GM06990 (cell line): Measurements from ENCODE around the gene VSTM2B.

Experiments
- DNase-seq: peaks from one replicate; pipeline ENCODE4 v3.0.0-alpha.2; 2011; ENCODE audit not compliant: insufficient read length; ENCODE audit errors: extremely low read depth
- H3K27me3 ChIP-seq: replicated peaks from 2 replicates; pipeline ENCODE4 v1.6.0; 2011; ENCODE audit warnings: low read length; ENCODE audit not compliant: control insufficient read depth, insufficient read depth
- H3K36me3 ChIP-seq: 2 replicates; pipeline ENCODE4 v1.5.1; 2011; ENCODE audit warnings: low read length; ENCODE audit not compliant: control insufficient read depth, insufficient read depth
- H3K4me3 ChIP-seq: replicated peaks from 2 replicates; pipeline ENCODE4 v1.5.1; 2011; ENCODE audit warnings: low read depth, mild to moderate bottlenecking, control low read depth, low read length
- CTCF ChIP-seq: IDR thresholded peaks from 2 replicates; pipeline ENCODE4 v1.5.1; 2011; ENCODE audit warnings: low read length, control low read depth, mild to moderate bottlenecking, inconsistent platforms; ENCODE audit not compliant: insufficient read depth, poor library complexity, severe bottlenecking

Gene VSTM2B

GRCh38 chr19:29492769-29493168 lies 33.0 kb upstream of the VSTM2B start:
- no peak for TF ChIP-seq CTCF
- Histone ChIP-seq H3K4me3 (no peak overlapping the region), H3K27me3 (peaks cover 1% of the 10 kb centered on the region; the same call in 1 of the 2 replicates), H3K36me3 (no peaks in the 10 kb centered on the region)
- DNase-seq, result no peak

- H3K27me3 ChIP-seq, result peaks cover 2% of the 10 kb centered on the region; the same call in 1 of the 2 replicates
- no peak for DNase-seq
- H3K36me3 ChIP-seq, result no peaks in the 10 kb centered on the region
- no peak for TF ChIP-seq CTCF
- no peak overlapping the region for H3K4me3 ChIP-seq
These were observed 30.7 kb upstream of the VSTM2B start for GRCh38 chr19:29495091-29495490.

GRCh38 chr19:29495901-29496441 lies 29.8 kb upstream of the VSTM2B start:
- no peak for TF ChIP-seq CTCF
- H3K27me3 ChIP-seq, result peaks cover 2% of the 10 kb centered on the region; the same call in 1 of the 2 replicates
- no peak for DNase-seq
- no peaks in the 10 kb centered on the region for H3K36me3 ChIP-seq
- H3K4me3 ChIP-seq, result no peak overlapping the region

- peaks cover 2% of the 10 kb centered on the region; the same call in 1 of the 2 replicates for H3K27me3 ChIP-seq
- TF ChIP-seq CTCF, result no peak
- H3K36me3 ChIP-seq, result no peaks in the 10 kb centered on the region
- DNase-seq, result no peak
- no peak overlapping the region for H3K4me3 ChIP-seq
These were observed 28.6 kb upstream of the VSTM2B start for GRCh38 chr19:29497241-29497640.

- no peak for TF ChIP-seq CTCF
- no peaks in the 10 kb centered on the region for H3K36me3 ChIP-seq
- H3K27me3 ChIP-seq, result peaks cover 2% of the 10 kb centered on the region; the same call in 1 of the 2 replicates
- no peak for DNase-seq
- no peak overlapping the region for H3K4me3 ChIP-seq
These were observed 27.9 kb upstream of the VSTM2B start for GRCh38 chr19:29497686-29498436.
